Frontal cortex (tissue), 4 donors: ENCODE data around the gene AGBL3. TPM values are rescaled to one million over a fixed set of nuclear protein-coding genes. Genes with fewer than 3 reads are reported as not detected.
"Not testable (repeated sequence)": the region's sequence is repeated elsewhere in the genome, so short reads cannot be mapped to it uniquely, and the experiment has no call there.

Experiments
- DNase-seq, 2 donors: peaks; one replicate each; pipeline ENCODE4 v3.0.0; 2012; ENCODE audit warnings: low spot score in 2 of 2
- FAIRE-seq: peaks from 2 replicates; lab custom pipeline; 2012; peaks lifted over from hg19 to GRCh38; lab: Jason Lieb, UNC
- total RNA-seq: library from RNA; depleted of rRNA; stranded (reverse); fragments of >200 nt; gene quantifications from one replicate; pipeline ENCODE4 v1.2.3, GENCODE V29; 2014
- donor health status: control.
- donor health status: control.
- donor health status: control.

Gene AGBL3
- total RNA-seq, 1 donor from 2014 or later: 8.2 TPM

DNA sequence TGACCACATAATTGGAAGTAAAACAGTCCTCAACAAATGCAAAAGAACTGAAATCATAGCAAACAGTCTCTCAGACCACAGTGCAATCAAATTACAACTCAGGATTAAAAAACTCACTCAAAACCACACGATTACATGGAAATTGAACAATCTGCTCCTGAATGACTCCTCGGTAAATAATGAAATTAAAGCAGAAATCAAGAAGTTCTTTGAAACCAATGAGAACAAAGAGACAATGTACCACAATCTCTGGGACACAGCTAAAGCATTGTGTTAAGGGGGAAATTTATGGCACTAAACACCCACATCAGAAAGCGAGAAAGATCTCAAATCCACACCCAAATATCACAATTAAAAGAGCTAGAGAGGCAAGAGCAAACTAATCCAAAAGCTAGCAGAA is 138.3 kb downstream of the AGBL3 start:
- not testable (repeated sequence) for FAIRE-seq, DNase-seq

DNA sequence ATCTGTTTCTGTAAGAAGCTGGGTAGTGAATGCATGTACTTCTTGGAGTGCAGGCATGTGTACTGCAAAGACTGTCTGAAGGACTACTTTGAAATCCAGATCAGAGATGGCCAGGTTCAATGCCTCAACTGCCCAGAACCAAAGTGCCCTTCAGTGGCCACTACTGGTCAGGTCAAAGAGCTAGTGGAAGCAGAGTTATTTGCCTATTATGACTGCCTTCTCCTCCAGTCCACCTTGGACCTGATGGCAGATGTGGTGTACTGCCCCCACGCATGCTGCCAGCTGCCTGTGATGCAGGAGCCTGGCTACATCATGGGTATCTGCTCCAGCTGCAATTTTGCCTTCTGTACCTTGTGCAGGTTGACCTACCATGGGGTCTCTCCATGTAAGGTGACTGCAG is 142.6 kb downstream of the AGBL3 start:
- FAIRE-seq (no peak), DNase-seq (no peak)

GRCh38 chr7:135129579-135129978 is 143.3 kb downstream of the AGBL3 start:
- DNase-seq (no peak), FAIRE-seq (no peak)

- DNase-seq (no peak), FAIRE-seq (no peak)
Measured at GRCh38 chr7:135143885-135144668, 157.8 kb downstream of the AGBL3 start.

DNA sequence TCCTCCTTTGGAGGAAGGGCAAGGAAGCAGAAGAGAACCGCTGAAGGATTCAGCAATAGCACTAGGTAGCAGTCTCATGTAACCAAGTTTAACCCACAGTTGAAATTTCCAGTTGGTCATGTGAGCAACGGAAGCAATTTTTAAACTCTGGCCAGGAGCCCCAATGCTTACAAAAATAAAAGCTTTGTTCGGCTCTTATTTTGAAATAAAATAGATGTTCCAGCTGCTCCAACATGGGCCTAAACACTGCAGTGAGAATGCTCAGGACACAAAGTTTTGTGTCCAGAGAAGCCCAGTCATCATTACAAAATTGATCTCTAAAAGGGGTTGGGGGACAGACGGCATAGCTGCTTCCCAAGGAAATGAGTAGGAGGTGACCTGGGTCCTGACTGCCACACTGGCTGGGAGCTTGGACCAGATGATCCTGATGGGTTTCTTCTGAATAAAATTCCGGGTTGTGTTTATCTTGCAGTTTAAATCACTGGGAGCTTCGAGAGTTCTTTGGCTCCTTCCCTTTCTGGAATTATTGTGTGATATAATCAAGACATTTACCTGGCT is 161.1 kb downstream of the AGBL3 start:
- no peak for FAIRE-seq
- no peak for DNase-seq

DNA sequence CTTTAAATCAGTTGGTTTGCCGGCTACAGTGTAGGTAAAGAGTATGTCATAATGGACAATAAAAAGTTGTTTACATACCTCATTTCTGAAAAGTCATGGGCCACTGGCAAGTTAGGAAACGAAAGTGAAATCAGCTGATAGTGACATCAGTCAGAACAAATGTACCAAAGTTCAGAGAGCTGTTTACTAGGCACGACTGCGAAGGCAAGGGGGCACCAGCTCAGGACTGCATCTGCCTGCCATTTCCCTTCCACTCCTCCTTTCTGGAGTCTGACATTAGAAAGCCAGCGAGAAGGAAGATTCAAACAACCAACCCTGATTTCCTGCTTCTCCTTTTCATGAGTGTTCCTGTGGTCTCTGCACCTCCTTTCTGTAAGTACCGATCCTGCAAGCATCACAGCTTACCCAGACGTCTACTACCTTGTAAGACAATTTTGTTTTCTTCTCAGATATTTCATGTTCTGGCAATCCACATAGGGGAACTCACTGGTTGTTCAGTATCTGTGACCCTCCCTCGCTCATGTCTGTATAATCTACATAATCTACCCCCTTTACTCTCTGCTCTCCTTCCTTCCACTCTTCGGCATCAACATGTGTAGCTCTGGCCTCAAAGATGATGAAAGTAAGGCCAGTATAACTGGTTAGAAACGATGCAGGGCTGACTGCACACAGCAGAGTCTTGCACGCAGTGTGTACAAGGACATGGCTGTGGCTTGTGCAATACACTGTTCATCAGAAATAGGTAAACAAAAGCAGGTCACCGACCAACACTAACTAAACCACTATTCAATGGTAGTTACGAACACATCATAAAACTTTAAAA is 161.8 kb downstream of the AGBL3 start, which contains the start of gene TMEM140:
TMEM140 (plus strand) TSS at position 174 of the 823 bp plus-strand sequence. CDS start 16,370 bp downstream, outside the sequence.
- FAIRE-seq: no peak
- no peak for DNase-seq

- FAIRE-seq: no peak
- DNase-seq: no peak
Measured at GRCh38 chr7:135150072-135150782, 163.9 kb downstream of the AGBL3 start.

- DNase-seq (no peak), FAIRE-seq (no peak)
Measured at GRCh38 chr7:135151132-135151531, 164.8 kb downstream of the AGBL3 start.

GRCh38 chr7:135151533-135151932 is 165.2 kb downstream of the AGBL3 start:
- FAIRE-seq (no peak), DNase-seq (no peak)

- DNase-seq (no peak), FAIRE-seq (no peak)
Measured at GRCh38 chr7:135152442-135152841, 166.1 kb downstream of the AGBL3 start.

DNA sequence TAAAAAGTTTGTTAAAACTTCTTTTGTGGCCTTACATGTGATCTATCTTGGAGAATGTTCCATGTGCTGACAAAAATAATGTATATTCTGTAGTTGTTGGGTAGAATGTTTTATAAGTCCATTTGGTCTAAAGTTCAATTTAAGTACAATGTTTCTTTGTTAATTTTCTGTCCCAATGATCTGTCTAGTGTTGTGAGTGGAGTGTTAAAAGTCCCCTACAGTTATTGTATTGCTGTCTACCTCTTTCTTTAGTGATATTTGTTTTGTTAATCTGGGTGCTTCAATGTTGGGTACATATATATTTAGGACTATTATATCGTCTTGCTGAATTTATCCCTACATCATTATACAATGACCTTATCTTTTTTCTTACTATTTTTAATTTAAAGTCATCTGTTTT is 168.4 kb downstream of the AGBL3 start:
- FAIRE-seq (no peak), DNase-seq (no peak)

DNA sequence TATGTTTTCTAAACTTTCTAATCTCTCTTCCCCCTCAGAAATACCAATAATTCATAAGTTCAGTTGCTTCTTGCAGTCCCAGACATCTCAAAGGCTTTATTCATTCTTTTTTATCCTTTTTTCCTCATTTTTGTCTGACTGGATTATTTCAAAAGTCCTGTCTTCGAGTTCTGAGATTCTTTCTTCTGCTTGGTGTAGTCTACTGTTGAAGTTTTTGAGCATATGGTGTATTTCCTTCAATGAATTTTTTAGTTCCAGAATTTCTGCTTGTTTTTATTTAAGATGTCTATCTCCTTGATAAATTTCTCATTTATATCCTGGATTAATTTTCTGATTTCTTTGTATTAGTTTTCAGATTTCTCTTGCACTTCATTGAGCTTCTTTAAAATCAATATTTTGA is 170.0 kb downstream of the AGBL3 start:
- no peak for FAIRE-seq

GRCh38 chr7:135158141-135158655 is 171.9 kb downstream of the AGBL3 start:
- DNase-seq: no peak
- FAIRE-seq: no peak

More for the DNA sequence above, 170.0 kb downstream of the AGBL3 start:
- DNase-seq: no peak

DNA sequence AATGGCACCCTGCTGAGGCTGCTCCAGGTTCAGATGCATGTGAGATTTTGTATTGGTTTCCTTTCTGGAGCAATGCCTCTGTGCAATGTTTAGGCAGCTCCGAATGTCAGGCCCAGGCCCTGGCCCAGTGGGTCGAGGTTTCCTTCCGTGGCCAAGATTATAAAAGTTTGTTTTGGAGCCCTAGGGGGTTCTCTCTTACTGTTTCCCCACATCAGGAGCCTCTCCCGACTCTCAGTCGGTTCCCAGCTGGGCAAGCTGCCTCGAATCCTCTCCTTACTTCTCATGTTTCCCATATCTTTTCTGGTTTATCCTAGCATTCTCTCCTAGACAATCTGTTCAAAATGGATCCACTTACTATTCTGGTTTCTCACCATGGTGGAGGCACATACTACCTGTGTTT is 172.6 kb downstream of the AGBL3 start:
- no peak for FAIRE-seq

GRCh38 chr7:135159359-135160085 is 173.2 kb downstream of the AGBL3 start:
- no peak for DNase-seq
- FAIRE-seq: no peak

More for the DNA sequence above, 172.6 kb downstream of the AGBL3 start:
- no peak for DNase-seq

DNA sequence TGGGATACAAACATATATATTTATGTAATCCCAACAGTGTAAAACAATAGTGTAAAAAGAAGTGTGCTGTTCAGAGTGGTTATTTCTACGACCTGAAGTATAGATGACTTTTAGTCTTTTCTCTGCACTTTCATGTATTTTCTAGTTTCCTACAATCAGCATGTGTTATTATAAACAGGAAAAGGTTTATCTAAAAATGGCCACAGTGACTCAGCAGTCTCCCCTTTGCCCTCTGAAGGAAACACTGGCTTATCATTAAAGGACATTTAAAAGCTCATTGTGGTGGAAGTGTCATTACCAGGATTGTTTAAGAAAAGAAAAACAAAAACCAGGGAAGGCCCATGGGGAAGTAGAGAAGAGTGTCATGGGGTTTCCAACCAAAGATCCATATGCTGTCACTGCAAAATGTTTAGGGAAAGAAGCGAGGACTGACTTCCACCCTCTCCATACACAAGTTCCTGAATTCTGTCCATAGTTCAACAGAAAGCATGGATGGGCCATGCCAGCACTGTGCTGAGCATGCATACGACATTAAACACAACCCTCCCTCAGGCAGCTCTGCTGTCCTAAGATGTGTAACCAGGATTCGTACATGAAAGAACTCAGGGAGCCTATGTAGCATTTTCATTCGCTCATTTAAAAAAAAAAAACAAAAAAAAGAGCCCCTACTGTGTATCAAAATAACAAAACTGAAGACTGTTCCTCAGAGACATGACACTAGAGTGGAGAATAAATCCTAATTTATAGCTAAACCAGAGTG is 174.0 kb downstream of the AGBL3 start:
- no peak for DNase-seq
- FAIRE-seq: no peak

DNA sequence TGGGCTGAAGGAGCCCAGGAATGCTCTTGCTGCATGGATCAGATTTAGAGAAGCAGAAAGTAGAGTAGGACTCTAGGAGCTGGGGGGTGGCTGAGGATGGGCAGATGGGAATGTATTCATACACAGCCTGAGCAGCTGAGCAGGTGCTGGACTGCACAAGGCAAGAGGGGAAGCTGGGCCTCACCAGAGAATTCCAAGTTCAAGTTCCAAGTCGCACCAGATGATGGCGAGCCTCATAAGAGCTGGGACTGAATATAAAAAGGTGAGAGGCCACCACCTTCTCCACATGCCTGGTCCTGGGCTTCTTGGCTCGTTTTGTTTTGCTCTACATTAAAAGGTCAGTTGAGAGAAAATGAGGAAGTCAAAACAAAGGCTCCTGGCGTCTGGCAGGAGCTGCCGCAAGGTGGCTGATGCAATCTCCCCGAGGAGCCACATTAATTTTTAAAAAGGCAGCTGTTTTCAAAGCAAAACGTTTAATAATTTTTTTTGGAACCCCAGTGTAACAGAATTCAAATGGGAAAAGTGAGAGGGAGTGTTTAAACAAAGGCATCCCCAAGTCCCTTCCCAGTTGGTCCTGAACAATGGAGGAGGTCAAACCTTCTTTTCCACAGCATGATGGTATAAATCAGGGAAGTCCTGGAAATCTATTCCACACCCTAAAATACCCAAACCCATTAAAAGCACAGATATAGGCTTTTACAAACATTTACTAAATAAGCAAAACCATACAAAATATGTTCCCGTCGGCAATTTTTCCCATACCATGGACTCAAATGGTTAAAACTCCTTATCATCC is 174.7 kb downstream of the AGBL3 start:
- no peak for DNase-seq
- no peak for FAIRE-seq

DNA sequence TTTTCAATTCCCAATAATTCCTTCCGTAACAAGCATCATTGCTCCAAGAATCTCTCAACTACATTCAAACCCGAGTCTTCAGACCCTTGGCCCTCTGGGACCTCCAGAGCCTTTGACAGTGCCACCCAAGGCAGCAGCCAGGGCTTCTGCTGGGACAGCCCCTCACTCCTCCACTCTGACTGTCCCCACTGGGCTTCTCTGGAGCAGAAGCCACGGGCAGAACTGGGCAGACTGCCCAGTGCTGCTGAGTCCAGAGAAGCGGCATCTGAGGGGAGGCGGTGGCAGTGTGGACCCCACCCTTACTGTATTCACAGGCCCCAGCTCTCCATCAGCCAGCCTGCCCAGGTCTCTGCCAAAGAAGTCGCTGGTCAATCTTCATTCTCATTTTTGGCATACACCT is 175.4 kb downstream of the AGBL3 start:
- DNase-seq (no peak), FAIRE-seq (no peak)
